ENCODE data around the gene TSPAN14. TPM values are rescaled to one million over a fixed set of nuclear protein-coding genes. Genes with fewer than 3 reads are reported as not detected.

TSPAN14 gene
- total and polyA plus RNA-seq, 2 of the 8 experiments (the other 6 are each of a cell fraction or from before 2014, with no cell fraction given) = 47.4 to 57.8 TPM

- Histone ChIP-seq H4K8ac (ENCODE audit: extremely low read depth, insufficient read depth, low read length) (no peak overlapping the region), H2BK12ac (ENCODE audit: low read depth, low read length) (no peak overlapping the region), H3K4me1 (replicated peaks in 1 of 4; ENCODE audit: control insufficient read depth in 3 of 4, insufficient read depth in 4 of 4, low read length in 3 of 4) (peaks cover 2 to 18% (median 10%) of the 10 kb centered on the region in 4 experiments; a peak in 6 of 7 replicates), H2BK5ac (ENCODE audit: low read depth, low read length) (no peak overlapping the region), H3K27ac (ENCODE audit: low read depth, low read length) (no peak overlapping the region), H2BK20ac (ENCODE audit: low read length) (no peak overlapping the region), H3K36me3 (ENCODE audit: control insufficient read depth in 2 of 4, insufficient read depth in 4 of 4, low read length in 3 of 4) (no peaks in the 10 kb centered on the region; a peak in 1 of 8 replicates), H3K23me2 (ENCODE audit: low read depth, low read length) (no peaks in the 10 kb centered on the region), H2AK5ac (ENCODE audit: low read depth, low read length) (no peak overlapping the region), H2BK120ac (replicated peaks; ENCODE audit: low read depth, low read length) (no peak overlapping the region), H3K23ac (ENCODE audit: insufficient read length) (no peak overlapping the region), H3K27me3 (replicated peaks in 1 of 4; ENCODE audit: control insufficient read depth in 3 of 4, extremely low read depth in 1 of 4, insufficient read depth in 3 of 4, low read length in 3 of 4) (no peaks in the 10 kb centered on the region), H4K5ac (ENCODE audit: insufficient read length, low read depth, low read length) (no peak overlapping the region), H4K20me1 (replicated peaks in 1 of 2; ENCODE audit: control insufficient read depth in 1 of 2, insufficient read depth in 2 of 2, low read length in 2 of 2) (peaks cover 7 to 18% of the 10 kb centered on the region in 2 experiments), H3K4me3 (ENCODE audit: extremely low read depth in 1 of 4, insufficient read depth in 2 of 4, low read depth in 3 of 4, low read length in 4 of 4) (no peak overlapping the region), H3K4ac (replicated peaks; ENCODE audit: insufficient read length, low read depth, low read length) (no peak overlapping the region), H3K4me2 (ENCODE audit: insufficient read depth in 1 of 2, low read depth in 2 of 2, low read length in 2 of 2) (no peak overlapping the region), H3K18ac (ENCODE audit: extremely low read depth, low read length) (no peak overlapping the region), H2BK15ac (ENCODE audit: low read length) (no peak overlapping the region), H3K9me3 (ENCODE audit: insufficient read depth in 2 of 2, low read depth in 1 of 2, low read length in 1 of 2) (peaks cover 0 to 2% of the 10 kb centered on the region in 2 experiments; a peak in 1 of 4 replicates), H4K91ac (replicated peaks; ENCODE audit: insufficient read length, low read length) (no peak overlapping the region), H3K79me2 (ENCODE audit: control insufficient read depth in 1 of 2, insufficient read depth in 2 of 2, low read length in 2 of 2) (peaks cover 0 to 58% of the 10 kb centered on the region in 2 experiments; a peak in 3 of 4 replicates), H3K9ac (replicated peaks in 1 of 4; ENCODE audit: extremely low read depth in 1 of 4, low read depth in 3 of 4, low read length in 3 of 4) (no peak overlapping the region), H3K79me1 (ENCODE audit: low read depth, low read length) (peaks cover 6% of the 10 kb centered on the region; the same call in 1 of the 2 replicates), H3K56ac (replicated peaks; ENCODE audit: insufficient read length, low read depth, low read length) (no peak overlapping the region), H3K14ac (ENCODE audit: insufficient read length) (no peak overlapping the region), H2AFZ (ENCODE audit: low read length) (no peak overlapping the region)
- TF ChIP-seq E2F6 (IDR thresholded peaks at IDR 0.05) (no peak), HDAC6 (IDR thresholded peaks at IDR 0.05; ENCODE audit: low read depth, low read length) (no peak), CBX8 (IDR thresholded peaks at IDR 0.05; ENCODE audit: borderline replicate concordance, low read depth, low read length) (no peak)
- POLR2A ChIA-PET (ENCODE audit: partially characterized antibody) = interaction anchor here (1.4 kb wide), 1 partner anchor 14 kb away, joined by 3 read pairs; no protein-coding TSS in a partner anchor
- CTCF ChIA-PET (ENCODE audit: partially characterized antibody) = interaction anchor here (1.0 to 38.4 kb wide), 3 partner anchors 14 to 28 kb away, joined by 3 to 1263 read pairs (median 456); partner anchors contain the start of gene TSPAN14
- DNase-seq (ENCODE audit: low read depth in 1 of 2, low spot score in 2 of 2) (no peak), FAIRE-seq (no peak)
- 74% methylated on average over 2 of the region's 2 CpGs; no CpG with 5 or more reads in 1 of the 2 experiments for WGBS, 2 experiments (ENCODE audit: extremely low coverage in 1 of 2, insufficient coverage in 1 of 2, insufficient read length in 1 of 2, insufficient replicate concordance in 2 of 2, low coverage in 1 of 2, low lambda C conversion rate in 2 of 2, missing lambda C conversion rate in 1 of 2)
These were observed 23.7 kb downstream of the TSPAN14 start for GRCh38 chr10:80477813-80478212.
